ENCODE results near the gene TMEM129. TPM values are rescaled to one million over a fixed set of nuclear protein-coding genes. Genes with fewer than 3 reads are reported as not detected.

The TMEM129 gene
- total RNA-seq, 1 experiment from 2014 or later, result 54.9 TPM

- Mint-ChIP-seq H3K27me3 (ENCODE audit: low read depth) (0 out of 2 replicates have a peak, but pooled peaks cover 2% of the 10 kb centered on the region), H3K4me1 (no peaks in the 10 kb centered on the region), H3K9me3 (no peaks in the 10 kb centered on the region), H3K4me3 (no peak overlapping the region), H3K36me3 (no peaks in the 10 kb centered on the region), H3K27ac (no peak overlapping the region)
- ATAC-seq (no peak), DNase-seq (ENCODE audit: low spot score) (no peak)
- POLR2A ChIA-PET, result no interaction called here
- CTCF ChIA-PET, result interaction anchor here (0.8 to 2.7 kb wide), 4 partner anchors 15 to 60 kb away, joined by 3 to 28 read pairs (median 9); partner anchors contain the start of gene FGFR3
- TF ChIP-seq ZNF232 (CRISPR knock-in tag; IDR thresholded peaks at IDR 0.05), result no peak
These were observed 32.2 kb upstream of the TMEM129 start for GRCh38 chr4:1753294-1753696.

- Mint-ChIP-seq H3K4me1 (no peaks in the 10 kb centered on the region), H3K27me3 (ENCODE audit: low read depth) (peaks cover 2% of the 10 kb centered on the region; the same call in 1 of the 2 replicates), H3K27ac (no peak overlapping the region), H3K36me3 (no peaks in the 10 kb centered on the region), H3K4me3 (no peak overlapping the region), H3K9me3 (no peaks in the 10 kb centered on the region)
- no peak for DNase-seq (ENCODE audit: low spot score)
- ChIA-PET CTCF (interaction anchor here (0.7 to 2.7 kb wide), 12 partner anchors 13 to 158 kb away, joined by 3 to 30 read pairs (median 6); partner anchors contain the start of gene FGFR3), POLR2A (interaction anchor here (0.9 to 1.3 kb wide), 4 partner anchors 10 to 57 kb away, joined by 3 to 4 read pairs (median 3); no protein-coding TSS in a partner anchor)
- ATAC-seq, result peak; percentile 25
- no peak for TF ChIP-seq FOXP4 (CRISPR knock-in tag; IDR thresholded peaks at IDR 0.05)
- TF ChIP-seq ZNF219 (CRISPR knock-in tag; IDR thresholded peaks at IDR 0.05; ENCODE audit: borderline replicate concordance), result no peak
- no peak for TF ChIP-seq ZNF671 (CRISPR knock-in tag; IDR thresholded peaks at IDR 0.05)
- no peak for TF ChIP-seq HMGXB4 (CRISPR knock-in tag; IDR thresholded peaks at IDR 0.05)
- TF ChIP-seq NFE2L1 (CRISPR knock-in tag; IDR thresholded peaks at IDR 0.05), result no peak
- no peak for TF ChIP-seq GTF2I (CRISPR knock-in tag; conservative IDR thresholded peaks at IDR 0.05)
- TF ChIP-seq E2F1 (CRISPR knock-in tag; IDR thresholded peaks at IDR 0.05), result no peak
- TF ChIP-seq KAT7 (CRISPR knock-in tag; IDR thresholded peaks at IDR 0.05; ENCODE audit: borderline replicate concordance), result no peak
These were observed 31.3 kb upstream of the TMEM129 start for GRCh38 chr4:1752284-1753041.

GRCh38 chr4:1751919-1752283, 30.8 kb upstream of the TMEM129 start:
- no peaks in the 10 kb centered on the region for H3K36me3 Mint-ChIP-seq
- H3K27ac Mint-ChIP-seq, result no peak overlapping the region
- ChIA-PET CTCF (interaction anchor here (0.7 to 2.7 kb wide), 10 partner anchors 14 to 159 kb away, joined by 3 to 30 read pairs (median 7); partner anchors contain the start of gene FGFR3), POLR2A (interaction anchor here (0.9 to 1.3 kb wide), 3 partner anchors 10 to 42 kb away, joined by 3 to 4 read pairs (median 3); no protein-coding TSS in a partner anchor)
- DNase-seq (ENCODE audit: low spot score) (no peak), ATAC-seq (no peak)
- peaks cover 2% of the 10 kb centered on the region; the same call in 1 of the 2 replicates for H3K27me3 Mint-ChIP-seq (ENCODE audit: low read depth)
- H3K4me1 Mint-ChIP-seq, result no peaks in the 10 kb centered on the region
- no peaks in the 10 kb centered on the region for H3K9me3 Mint-ChIP-seq
- TF ChIP-seq HMGA2 (CRISPR knock-in tag; IDR thresholded peaks at IDR 0.05) (no peak), ZNF138 (CRISPR knock-in tag; conservative IDR thresholded peaks at IDR 0.05) (no peak), SP1 (CRISPR knock-in tag; conservative IDR thresholded peaks at IDR 0.05) (no peak), NR3C1 (CRISPR knock-in tag; conservative IDR thresholded peaks at IDR 0.05; ENCODE audit: low read depth) (no peak), ZNF121 (CRISPR knock-in tag; IDR thresholded peaks at IDR 0.05) (no peak)
- H3K4me3 Mint-ChIP-seq, result no peak overlapping the region
